ENCODE data around the gene FBXW4. TPM values are rescaled to one million over a fixed set of nuclear protein-coding genes. Genes with fewer than 3 reads are reported as not detected.

The FBXW4 gene
- polyA plus RNA-seq, 1 of the 3 experiments (the other 2 are of a cell fraction) = 27.6 TPM

- no peak overlapping the region for H3K27ac ChIP-seq (ENCODE audit: low read depth in 2 of 2, low read length in 1 of 2)
- H3K9ac ChIP-seq = no peak overlapping the region
- H3K79me2 ChIP-seq (ENCODE audit: insufficient read depth) = no peaks in the 10 kb centered on the region
- no peaks in the 10 kb centered on the region for H4K20me1 ChIP-seq (ENCODE audit: insufficient read depth)
- no peak overlapping the region for H3K4me2 ChIP-seq
- H2AFZ ChIP-seq (ENCODE audit: low read depth) = no peak overlapping the region
- no peak overlapping the region for H3K4me3 ChIP-seq (ENCODE audit: low read depth in 2 of 2, low read length in 1 of 2)
- 98% methylated on average over 13 of the region's 15 CpGs for WGBS (ENCODE audit: low lambda C conversion rate)
- TF ChIP-seq ELF1 (IDR thresholded peaks at IDR 0.05) (no peak), USF2 (IDR thresholded peaks at IDR 0.05; ENCODE audit: borderline replicate concordance, low read depth, low read length) (no peak), ZBTB33 (IDR thresholded peaks at IDR 0.05; ENCODE audit: borderline replicate concordance, low read depth) (no peak)
- peaks cover 3 to 39% of the 10 kb centered on the region in 2 experiments for H3K36me3 ChIP-seq (replicated peaks in 1 of 2; ENCODE audit: control insufficient read depth in 1 of 2, insufficient read depth in 2 of 2, low read length in 1 of 2)
- H3K9me2 ChIP-seq = no peaks in the 10 kb centered on the region
- DNase-seq = no peak
- no peaks in the 10 kb centered on the region for H3K4me1 ChIP-seq (ENCODE audit: control insufficient read depth in 1 of 2, insufficient read depth in 2 of 2, low read depth in 1 of 2, low read length in 1 of 2)
- no peaks in the 10 kb centered on the region for H3F3A ChIP-seq (replicated peaks; ENCODE audit: insufficient read depth)
- no peaks in the 10 kb centered on the region for H3K9me3 ChIP-seq
- H3K27me3 ChIP-seq (ENCODE audit: insufficient read depth) = no peaks in the 10 kb centered on the region
- ChIA-PET CTCF (no interaction called here), POLR2A (no interaction called here)
Observed at GRCh38 chr10:101650863-101651262, 44.1 kb downstream of the FBXW4 start.

- peaks cover 3 to 32% of the 10 kb centered on the region in 2 experiments for H3K36me3 ChIP-seq (replicated peaks in 1 of 2; ENCODE audit: control insufficient read depth in 1 of 2, insufficient read depth in 2 of 2, low read length in 1 of 2)
- DNase-seq = no peak
- POLR2A ChIA-PET = no interaction called here
Observed at GRCh38 chr10:101649525-101650085, 45.4 kb downstream of the FBXW4 start.

More at GRCh38 chr10:101649525-101650085, 45.4 kb downstream of the FBXW4 start:
- WGBS (ENCODE audit: low lambda C conversion rate) = 64% methylated on average over 2 of the region's 5 CpGs
- Histone ChIP-seq H3K27me3 (ENCODE audit: insufficient read depth) (no peaks in the 10 kb centered on the region), H3K27ac (ENCODE audit: low read depth in 2 of 2, low read length in 1 of 2) (no peak overlapping the region), H3K9ac (no peak overlapping the region), H3K4me1 (ENCODE audit: control insufficient read depth in 1 of 2, insufficient read depth in 2 of 2, low read depth in 1 of 2, low read length in 1 of 2) (no peaks in the 10 kb centered on the region; a peak in 1 of 4 replicates), H3K9me2 (no peaks in the 10 kb centered on the region), H2AFZ (ENCODE audit: low read depth) (no peak overlapping the region), H4K20me1 (ENCODE audit: insufficient read depth) (no peaks in the 10 kb centered on the region), H3K4me2 (no peak overlapping the region), H3F3A (replicated peaks; ENCODE audit: insufficient read depth) (no peaks in the 10 kb centered on the region), H3K4me3 (ENCODE audit: low read depth in 2 of 2, low read length in 1 of 2) (no peak overlapping the region), H3K9me3 (no peaks in the 10 kb centered on the region), H3K79me2 (ENCODE audit: insufficient read depth) (no peaks in the 10 kb centered on the region)
- CTCF ChIA-PET = interaction anchor here (0.6 to 0.9 kb wide), 2 partner anchors 33 to 132 kb away, joined by 3 read pairs; no protein-coding TSS in a partner anchor
- no peak for TF ChIP-seq IRF3 (IDR thresholded peaks at IDR 0.05; ENCODE audit: low read depth, low read length)
- TF ChIP-seq ELF1 (IDR thresholded peaks at IDR 0.05) = no peak
- TF ChIP-seq REST (IDR thresholded peaks at IDR 0.05; ENCODE audit: low read depth, low read length) = no peak
